HL-60 (cell line): ENCODE measurements around the gene PNCK.

Experiments used
- CTCF ChIP-seq: IDR thresholded peaks from one replicate; pipeline ENCODE4 v1.5.1; 2011; ENCODE audit warnings: low read length, control low read depth, inconsistent platforms; ENCODE audit not compliant: insufficient read depth
- POLR2AphosphoS5 ChIP-seq: IDR thresholded peaks from 2 replicates; pipeline ENCODE4 v1.6.1; 2012; ENCODE audit warnings: low read depth

GRCh38 chrX:153648358-153649177 is 25.0 kb downstream of the PNCK start:
- TF ChIP-seq CTCF (no peak), POLR2AphosphoS5 (no peak)
